Esophagus (tissue), 2 donors: Measurements from ENCODE around the gene ZNF365. TPM values are rescaled to one million over a fixed set of nuclear protein-coding genes. Genes with fewer than 3 reads are reported as not detected.
"Not testable (repeated sequence)": the region's sequence is repeated elsewhere in the genome, so short reads cannot be mapped to it uniquely, and the experiment has no call there.

Source experiments
- H3K27ac ChIP-seq, 2 donors: one replicate each; pipeline ENCODE4 v1.5.1; 2013; ENCODE audit warnings: low read depth in 2 of 2, mild to moderate bottlenecking in 2 of 2, inconsistent platforms in 1 of 2, low read length in 1 of 2, moderate library complexity in 1 of 2
- H3K27me3 ChIP-seq, 2 donors: one replicate each; pipeline ENCODE4 v1.6.1; 2013; ENCODE audit warnings: low read length in 2 of 2, control low read depth in 1 of 2, mild to moderate bottlenecking in 1 of 2; ENCODE audit not compliant: insufficient read depth in 2 of 2, control insufficient read depth in 1 of 2
- H3K36me3 ChIP-seq, 2 donors: one replicate each; pipeline ENCODE4 v1.6.1; 2013; ENCODE audit warnings: low read length in 1 of 2; ENCODE audit not compliant: control insufficient read depth in 2 of 2, insufficient read depth in 2 of 2
- H3K4me1 ChIP-seq, 2 donors: one replicate each; pipeline ENCODE4 v1.6.1; 2013; ENCODE audit warnings: low read length in 1 of 2; ENCODE audit not compliant: control insufficient read depth in 2 of 2, insufficient read depth in 2 of 2
- H3K4me3 ChIP-seq, 2 donors: one replicate each; pipeline ENCODE4 v1.5.1; 2013; ENCODE audit warnings: low read length in 2 of 2, mild to moderate bottlenecking in 2 of 2, low read depth in 1 of 2, moderate library complexity in 1 of 2
- H3K9me3 ChIP-seq, 2 donors: one replicate each; pipeline ENCODE4 v1.6.1; 2013; ENCODE audit warnings: mild to moderate bottlenecking in 2 of 2, low read depth in 1 of 2, low read length in 1 of 2, moderate library complexity in 1 of 2; ENCODE audit not compliant: control insufficient read depth in 2 of 2, insufficient read depth in 1 of 2
- WGBS, 2 donors: extraction: QIAGEN DNeasy Blood & Tissue Kit; methylation state at CpG; one replicate each; pipeline ENCODE4 v1.1.7; 2013; 5-methylcytosine and 5-hydroxymethylcytosine counted together
- polyA plus RNA-seq, 2 donors: library from polyadenylated mRNA; stranded (reverse); fragments of 200-250 nt; gene quantifications; one replicate each; pipeline ENCODE4 v1.2.3, GENCODE V29; 2013
- donor health status: healthy with polysubstance abuse.
- donor health status: Bipolar disorder and iron deficiency.

ZNF365 gene
- polyA plus RNA-seq, 2 donors = 4.4 to 14.0 TPM

- Histone ChIP-seq H3K4me3 (no peak overlapping the region), H3K36me3 (no peaks in the 10 kb centered on the region), H3K27ac (no peak overlapping the region), H3K27me3 (no peaks in the 10 kb centered on the region), H3K9me3 (no peaks in the 10 kb centered on the region), H3K4me1 (peaks cover 0 to 4% of the 10 kb centered on the region in 2 donors)
- WGBS, 2 donors = 85 to 87% methylated on average over 21 of the region's 21 CpGs
Observed at GRCh38 chr10:62376071-62377025, 2.2 kb downstream of the ZNF365 start.

GRCh38 chr10:62377026-62377415, 2.9 kb downstream of the ZNF365 start:
- H3K36me3 ChIP-seq = no peaks in the 10 kb centered on the region
- peaks cover 0 to 4% of the 10 kb centered on the region in 2 donors for H3K4me1 ChIP-seq
- no peak overlapping the region for H3K4me3 ChIP-seq
- H3K27me3 ChIP-seq = no peaks in the 10 kb centered on the region
- no peak overlapping the region for H3K27ac ChIP-seq
- H3K9me3 ChIP-seq = no peaks in the 10 kb centered on the region
- WGBS, 2 donors = 61 to 78% methylated on average over 3 of the region's 3 CpGs

- 87 to 90% methylated on average over 6 of the region's 6 CpGs for WGBS, 2 donors
Observed at GRCh38 chr10:62377966-62378365, 3.8 kb downstream of the ZNF365 start.

GRCh38 chr10:62378877-62379276, 4.7 kb downstream of the ZNF365 start:
- not testable (repeated sequence) for H3K27ac ChIP-seq, H3K4me1 ChIP-seq, H3K27me3 ChIP-seq, H3K9me3 ChIP-seq, H3K36me3 ChIP-seq, H3K4me3 ChIP-seq
- WGBS, 2 donors = 92 to 95% methylated on average over 6 of the region's 6 CpGs

More at GRCh38 chr10:62377966-62378365, 3.8 kb downstream of the ZNF365 start:
- Histone ChIP-seq H3K4me3 (no peak overlapping the region), H3K9me3 (no peaks in the 10 kb centered on the region), H3K36me3 (no peaks in the 10 kb centered on the region), H3K4me1 (peaks cover 0 to 4% of the 10 kb centered on the region in 2 donors), H3K27me3 (no peaks in the 10 kb centered on the region), H3K27ac (no peak overlapping the region)

GRCh38 chr10:62379394-62379793, 5.2 kb downstream of the ZNF365 start:
- WGBS, 2 donors = 79 to 87% methylated on average over 4 of the region's 4 CpGs
- Histone ChIP-seq H3K27me3 (no peaks in the 10 kb centered on the region), H3K4me3 (no peak overlapping the region), H3K9me3 (no peaks in the 10 kb centered on the region), H3K36me3 (no peaks in the 10 kb centered on the region), H3K4me1 (peaks cover 0 to 1% of the 10 kb centered on the region in 2 donors), H3K27ac (no peak overlapping the region)

- H3K9me3 ChIP-seq = no peaks in the 10 kb centered on the region
- no peak overlapping the region for H3K27ac ChIP-seq
- H3K27me3 ChIP-seq = no peaks in the 10 kb centered on the region
- 14 to 19% methylated on average over 1 of the region's 1 CpG for WGBS, 2 donors
- no peak overlapping the region for H3K4me3 ChIP-seq
- no peaks in the 10 kb centered on the region for H3K36me3 ChIP-seq
- no peaks in the 10 kb centered on the region for H3K4me1 ChIP-seq
Observed at GRCh38 chr10:62380016-62380415, 5.8 kb downstream of the ZNF365 start.

GRCh38 chr10:62381385-62382102, 7.4 kb downstream of the ZNF365 start:
- 81 to 84% methylated on average over 6 of the region's 6 CpGs for WGBS, 2 donors
- H3K4me1 ChIP-seq = no peaks in the 10 kb centered on the region
- H3K27ac ChIP-seq = no peak overlapping the region
- no peak overlapping the region for H3K4me3 ChIP-seq
- H3K9me3 ChIP-seq = no peaks in the 10 kb centered on the region
- H3K27me3 ChIP-seq = no peaks in the 10 kb centered on the region
- no peaks in the 10 kb centered on the region for H3K36me3 ChIP-seq

GRCh38 chr10:62382831-62383230, 8.7 kb downstream of the ZNF365 start:
- Histone ChIP-seq H3K27me3 (no peaks in the 10 kb centered on the region), H3K9me3 (no peaks in the 10 kb centered on the region), H3K36me3 (no peaks in the 10 kb centered on the region), H3K4me1 (no peaks in the 10 kb centered on the region), H3K27ac (no peak overlapping the region), H3K4me3 (no peak overlapping the region)
- WGBS, 2 donors = 88 to 90% methylated on average over 4 of the region's 4 CpGs

GRCh38 chr10:62384057-62384446, 9.9 kb downstream of the ZNF365 start:
- 82 to 86% methylated on average over 5 of the region's 5 CpGs for WGBS, 2 donors
- Histone ChIP-seq H3K4me3 (no peak overlapping the region), H3K27me3 (no peaks in the 10 kb centered on the region), H3K36me3 (no peaks in the 10 kb centered on the region), H3K27ac (no peak overlapping the region), H3K4me1 (no peaks in the 10 kb centered on the region), H3K9me3 (peaks cover 0 to 3% of the 10 kb centered on the region in 2 donors)
